Subcutaneous adipose tissue (tissue), 4 donors: ENCODE results near the gene ADGRD1. TPM values are rescaled to one million over a fixed set of nuclear protein-coding genes. Genes with fewer than 3 reads are reported as not detected.

Source experiments
- total RNA-seq, 4 donors: library from RNA; depleted of rRNA; stranded (reverse); fragments of >200 nt; gene quantifications; one replicate each; pipeline ENCODE4 v1.1.0, GENCODE V29; 2016
- TF ChIP-seq, protein P1 (sequence below): fragments of 450-650 bp; IDR thresholded peaks from one replicate; pipeline ENCODE4 v1.5.1; 2016; ENCODE audit warnings: low read depth, mild to moderate bottlenecking, control low read depth, antibody characterized with exemption, moderate library complexity

The ADGRD1 gene
- total RNA-seq, 4 donors from 2014 or later, result 16.3 to 34.1 (median 24.1) TPM

DNA sequence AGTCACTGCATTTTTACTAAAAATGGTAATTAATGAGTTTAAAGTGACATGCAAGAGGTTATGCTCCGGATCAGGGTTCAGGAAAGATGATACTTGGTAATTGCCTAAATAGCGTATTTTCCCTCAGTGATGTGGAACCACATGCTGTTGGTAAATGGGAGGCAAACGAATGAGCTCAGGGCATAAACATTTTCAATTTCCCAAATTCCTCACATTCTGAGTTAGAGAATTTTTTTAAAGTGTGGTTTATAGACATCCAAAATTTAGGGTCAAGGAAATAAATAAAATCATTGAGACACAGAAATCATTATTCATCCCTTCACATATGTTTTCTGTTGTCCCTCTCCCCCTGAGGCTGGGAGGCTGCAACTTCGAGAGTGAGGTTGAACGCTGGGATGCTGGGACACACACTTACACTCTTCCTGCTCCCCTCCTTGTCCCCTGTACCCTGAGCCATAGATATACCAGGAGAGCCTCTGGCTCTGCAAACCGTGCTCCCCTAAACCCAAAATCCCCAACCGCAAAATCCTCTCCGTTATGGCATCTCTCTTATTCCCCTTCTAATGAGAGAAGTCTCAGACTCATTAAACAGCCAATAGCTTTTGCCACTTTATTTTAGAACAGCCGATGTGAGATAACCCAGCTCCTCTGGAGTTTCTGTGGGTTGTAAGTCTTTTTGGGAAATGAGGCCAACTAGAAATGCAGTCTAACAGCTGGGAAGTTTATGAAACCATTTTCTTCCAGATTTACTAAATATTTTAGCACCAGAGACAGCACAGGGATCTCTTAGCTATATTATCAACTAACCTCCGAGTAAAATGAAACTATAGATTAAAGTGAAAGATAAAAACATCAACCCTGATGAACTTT is 21.4 kb upstream of the ADGRD1 start:
- TF ChIP-seq, protein P1, sequence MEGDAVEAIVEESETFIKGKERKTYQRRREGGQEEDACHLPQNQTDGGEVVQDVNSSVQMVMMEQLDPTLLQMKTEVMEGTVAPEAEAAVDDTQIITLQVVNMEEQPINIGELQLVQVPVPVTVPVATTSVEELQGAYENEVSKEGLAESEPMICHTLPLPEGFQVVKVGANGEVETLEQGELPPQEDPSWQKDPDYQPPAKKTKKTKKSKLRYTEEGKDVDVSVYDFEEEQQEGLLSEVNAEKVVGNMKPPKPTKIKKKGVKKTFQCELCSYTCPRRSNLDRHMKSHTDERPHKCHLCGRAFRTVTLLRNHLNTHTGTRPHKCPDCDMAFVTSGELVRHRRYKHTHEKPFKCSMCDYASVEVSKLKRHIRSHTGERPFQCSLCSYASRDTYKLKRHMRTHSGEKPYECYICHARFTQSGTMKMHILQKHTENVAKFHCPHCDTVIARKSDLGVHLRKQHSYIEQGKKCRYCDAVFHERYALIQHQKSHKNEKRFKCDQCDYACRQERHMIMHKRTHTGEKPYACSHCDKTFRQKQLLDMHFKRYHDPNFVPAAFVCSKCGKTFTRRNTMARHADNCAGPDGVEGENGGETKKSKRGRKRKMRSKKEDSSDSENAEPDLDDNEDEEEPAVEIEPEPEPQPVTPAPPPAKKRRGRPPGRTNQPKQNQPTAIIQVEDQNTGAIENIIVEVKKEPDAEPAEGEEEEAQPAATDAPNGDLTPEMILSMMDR, result no peak

DNA sequence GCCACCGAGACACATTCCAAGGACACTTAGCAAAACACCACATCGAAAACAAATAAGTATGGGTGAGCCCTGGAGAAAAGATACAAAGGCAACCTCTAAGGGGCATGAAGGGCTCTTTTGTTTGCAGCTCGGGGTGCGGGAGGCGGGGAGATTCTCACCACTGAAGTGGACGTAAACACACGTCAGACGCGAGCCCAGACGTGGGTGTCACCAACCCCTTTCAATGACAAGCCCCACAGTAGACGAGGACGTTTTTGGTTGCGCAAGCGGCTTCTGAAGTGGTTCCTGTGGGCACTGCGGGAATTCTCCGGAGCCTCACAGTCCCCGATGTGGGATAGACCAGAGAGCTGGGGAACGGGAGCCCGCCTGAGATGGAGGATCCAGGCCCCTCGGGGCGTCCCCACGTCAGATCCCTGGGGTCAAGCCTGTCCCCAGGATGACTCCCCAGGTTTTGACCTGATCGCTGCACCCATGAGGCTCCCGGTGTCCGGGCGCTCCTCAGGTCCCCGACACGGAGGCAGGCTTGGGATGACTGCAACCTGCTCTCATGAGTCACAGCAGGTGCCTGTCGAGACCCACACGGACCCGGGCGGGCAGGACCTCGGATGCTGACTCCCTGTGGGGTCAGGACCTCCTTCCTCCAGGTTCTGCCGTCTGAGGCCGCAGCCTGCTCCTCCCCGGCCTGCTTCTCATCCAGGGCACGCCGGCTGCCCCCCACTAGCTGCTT is 20.3 kb upstream of the ADGRD1 start:
- TF ChIP-seq, protein P1, result no peak

DNA sequence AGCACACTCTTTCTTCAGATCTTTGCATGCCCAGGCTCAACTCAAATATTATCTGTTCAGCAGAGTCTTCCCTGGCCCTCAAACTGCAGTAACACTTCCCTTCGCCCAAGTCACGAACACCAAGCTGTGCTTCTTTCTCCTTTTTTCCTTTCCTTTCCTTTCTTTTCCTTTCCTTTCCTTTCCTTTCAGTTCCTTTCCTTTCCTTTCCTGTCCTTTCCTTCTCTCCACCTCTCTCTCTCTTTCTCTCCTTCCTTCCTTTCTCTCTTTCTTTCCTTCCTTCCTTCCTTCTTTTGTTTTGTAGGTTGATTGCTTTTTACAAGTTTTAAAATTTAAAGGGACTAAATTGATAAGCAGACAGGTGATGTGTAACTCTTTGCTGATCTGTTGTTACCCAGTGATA is 19.0 kb upstream of the ADGRD1 start:
- TF ChIP-seq, protein P1, result no peak

DNA sequence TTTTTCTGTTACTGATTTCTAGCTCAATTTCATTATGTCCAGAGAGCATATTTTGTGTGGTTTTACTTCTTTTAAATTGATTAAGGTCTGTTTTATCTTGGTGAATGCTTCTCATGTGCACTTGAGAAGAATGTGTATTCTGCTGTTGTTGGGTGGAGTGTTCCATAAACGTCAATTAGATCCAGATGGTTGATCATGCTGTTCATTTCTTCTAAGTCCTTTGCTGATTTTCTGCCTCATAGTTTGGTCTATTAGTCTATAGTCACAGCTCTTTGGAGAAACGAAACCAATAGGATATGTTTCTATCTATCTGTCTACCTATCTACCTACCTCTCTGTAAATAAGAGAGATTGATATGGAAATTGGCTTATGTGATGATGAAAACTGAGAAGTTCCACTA is 17.1 kb upstream of the ADGRD1 start:
- TF ChIP-seq, protein P1, result no peak

DNA sequence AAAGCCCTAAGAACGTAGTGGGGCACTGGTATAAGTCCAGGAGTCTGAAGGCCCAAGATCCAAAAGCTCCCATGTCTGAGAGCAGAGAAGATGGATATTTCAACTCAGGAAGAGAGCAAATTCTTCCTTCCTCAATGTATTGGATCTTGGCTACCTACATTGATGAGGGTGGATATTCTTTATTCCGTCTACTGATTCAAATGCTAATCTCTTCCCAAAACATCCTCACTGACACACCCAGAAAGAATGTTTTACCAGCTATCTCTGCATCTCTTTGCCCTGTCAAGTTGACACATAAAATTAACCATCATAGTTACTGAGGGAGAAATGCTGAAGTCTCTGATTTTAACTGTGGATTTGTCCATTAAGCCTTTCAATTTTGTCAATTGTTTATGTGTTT is 16.6 kb upstream of the ADGRD1 start:
- TF ChIP-seq, protein P1, result no peak

DNA sequence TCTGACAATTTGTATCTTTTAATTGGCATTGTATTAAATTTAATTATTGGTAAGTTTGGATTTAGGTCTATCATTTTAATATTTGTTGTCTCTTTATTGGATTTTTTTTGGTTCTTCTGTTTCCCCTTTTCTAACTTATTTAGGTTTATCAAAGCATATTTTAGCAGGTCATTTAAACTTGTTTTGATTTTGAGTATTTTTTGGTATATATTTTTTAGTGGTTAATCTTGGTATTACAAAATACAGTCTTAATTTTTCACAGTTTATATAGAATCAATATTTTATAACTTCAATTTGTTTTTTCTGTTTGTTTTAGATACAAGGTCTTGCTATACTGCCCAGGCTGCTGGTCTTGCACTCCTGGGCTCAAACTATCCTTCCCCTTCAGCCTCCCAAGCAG is 15.5 kb upstream of the ADGRD1 start:
- TF ChIP-seq, protein P1, result no peak

DNA sequence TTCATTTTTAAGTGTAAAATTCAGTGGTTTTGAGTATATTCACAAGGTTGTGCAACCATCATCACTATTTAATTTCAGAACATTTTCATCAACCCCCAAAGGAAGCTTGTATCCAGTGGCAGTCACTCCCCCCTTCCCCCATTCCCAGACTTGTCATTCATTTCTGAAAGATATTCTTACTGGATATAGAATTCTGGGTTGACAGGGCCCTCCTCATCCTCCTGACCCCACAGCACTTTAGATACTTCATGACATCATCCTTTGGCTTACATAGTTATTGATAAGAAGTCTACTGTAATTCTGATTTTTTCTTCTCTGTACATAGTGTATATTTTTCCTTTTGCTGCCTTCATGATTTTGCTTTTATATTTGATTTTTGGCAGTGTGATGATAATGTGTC is 8.8 kb upstream of the ADGRD1 start:
- TF ChIP-seq, protein P1, result no peak
